Right renal pelvis (tissue), 4 donors: ENCODE results near the gene MYO16. TPM values are rescaled to one million over a fixed set of nuclear protein-coding genes. Genes with fewer than 3 reads are reported as not detected.

ENCODE experiments used
- DNase-seq, 4 donors: peaks; one replicate each; pipeline ENCODE4 v3.0.0-alpha.2; 2013; ENCODE audit warnings: low read depth in 4 of 4, low spot score in 3 of 4, missing footprints in 1 of 4
- polyA plus RNA-seq, 4 donors: library from polyadenylated mRNA; unstranded; fragments of 120-200 nt; gene quantifications; one replicate each; pipeline ENCODE4 v1.2.1, GENCODE V29; 2013; ENCODE audit not compliant: insufficient read length in 4 of 4

MYO16 gene
- polyA plus RNA-seq, 4 donors, result 0.40 to 0.77 (median 0.53) TPM

- no peak for DNase-seq
Measured at GRCh38 chr13:109100705-109101304, 471.4 kb downstream of the MYO16 start.

DNA sequence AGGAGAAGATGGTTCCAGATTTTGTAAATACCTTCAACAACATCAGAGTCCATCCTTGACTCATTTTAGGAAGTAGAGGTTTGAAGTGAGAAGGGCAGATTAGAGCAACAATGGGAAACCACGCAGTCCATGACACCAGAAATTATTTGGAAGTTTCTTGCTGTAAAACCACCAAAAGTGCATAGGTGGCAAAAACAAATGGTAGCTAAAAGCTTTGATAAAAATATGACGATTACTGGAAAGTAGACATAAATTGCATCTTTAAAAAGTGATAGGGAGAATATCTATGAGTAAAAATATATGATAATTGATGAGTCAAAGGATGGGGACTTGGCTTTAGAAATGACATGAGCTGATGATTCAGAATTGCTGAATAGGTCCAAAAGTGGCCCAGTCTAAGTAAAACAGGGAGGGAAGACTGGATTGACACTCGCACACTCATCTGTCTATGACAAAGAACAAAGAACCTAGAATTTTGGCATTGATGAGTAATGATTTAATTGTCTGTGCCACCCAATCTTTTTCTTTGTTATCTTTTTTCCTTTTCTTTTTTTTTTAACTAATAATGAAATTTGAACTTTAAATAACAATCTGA is 472.2 kb downstream of the MYO16 start:
- DNase-seq, result no peak

GRCh38 chr13:109105899-109106298 is 476.5 kb downstream of the MYO16 start:
- no peak for DNase-seq

GRCh38 chr13:109110159-109110558 is 480.7 kb downstream of the MYO16 start:
- DNase-seq, result no peak

DNA sequence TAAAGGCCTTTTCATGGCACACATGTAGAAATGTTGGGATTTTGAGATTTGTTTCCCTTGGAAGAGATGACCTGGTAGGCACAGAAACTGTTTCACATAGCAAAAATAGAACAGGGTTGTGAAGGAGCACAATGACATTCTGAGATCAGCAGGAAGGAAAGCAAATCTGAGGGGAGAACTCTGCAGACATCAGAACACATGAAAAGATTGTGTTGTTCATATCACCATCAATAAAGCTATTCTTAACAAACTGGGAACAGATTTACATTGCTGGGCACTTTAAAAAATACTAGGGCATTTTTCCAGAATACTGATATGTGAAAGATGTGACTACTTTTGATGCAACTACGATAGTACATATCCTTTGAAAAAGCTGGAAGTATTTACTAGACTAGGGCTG is 481.7 kb downstream of the MYO16 start:
- DNase-seq, result no peak

- DNase-seq, result no peak
Measured at GRCh38 chr13:109113427-109113826, 484.0 kb downstream of the MYO16 start.

DNA sequence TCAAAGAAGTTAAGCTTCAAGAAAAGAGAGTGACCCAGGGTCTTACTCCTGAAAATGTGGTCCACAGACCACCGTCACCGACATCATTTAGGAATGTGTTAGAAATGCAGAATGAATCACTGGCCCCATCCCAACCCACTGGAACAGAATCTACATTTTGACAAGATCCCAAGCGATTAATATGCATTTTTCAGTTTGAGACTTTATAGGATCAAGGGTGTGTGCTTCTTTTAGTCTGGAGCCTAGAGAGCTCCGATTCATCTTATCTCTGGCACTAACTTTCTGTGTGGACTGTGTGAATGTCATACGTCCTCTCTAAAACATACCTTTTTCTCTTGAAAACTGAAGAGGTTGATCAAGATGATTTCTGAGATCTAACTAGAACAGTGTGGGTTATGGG is 484.8 kb downstream of the MYO16 start:
- DNase-seq, result no peak

- DNase-seq, result no peak
Measured at GRCh38 chr13:109114991-109115390, 485.6 kb downstream of the MYO16 start.

- no peak for DNase-seq
Measured at GRCh38 chr13:109118521-109118920, 489.1 kb downstream of the MYO16 start.

GRCh38 chr13:109119896-109120295 is 490.5 kb downstream of the MYO16 start:
- DNase-seq, result no peak

DNA sequence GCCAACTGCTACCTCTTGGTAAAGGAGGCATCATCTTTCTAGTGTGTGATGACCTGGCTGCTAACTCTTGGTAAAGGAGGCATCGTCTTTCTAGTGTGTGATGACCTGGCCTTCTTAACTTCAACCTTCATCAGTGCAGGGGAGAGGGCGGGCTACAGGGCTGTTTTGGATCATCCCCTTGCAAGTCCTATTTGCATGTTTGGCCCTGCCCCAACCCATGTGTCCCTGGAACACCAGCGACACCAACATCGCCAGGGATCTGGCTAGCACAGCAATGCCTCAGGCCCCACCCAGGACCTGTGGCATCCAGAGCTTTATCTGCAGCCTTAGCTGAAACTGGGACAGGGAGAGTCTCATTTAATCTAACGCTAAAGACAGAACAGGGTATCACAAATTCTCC is 492.4 kb downstream of the MYO16 start:
- no peak for DNase-seq

DNA sequence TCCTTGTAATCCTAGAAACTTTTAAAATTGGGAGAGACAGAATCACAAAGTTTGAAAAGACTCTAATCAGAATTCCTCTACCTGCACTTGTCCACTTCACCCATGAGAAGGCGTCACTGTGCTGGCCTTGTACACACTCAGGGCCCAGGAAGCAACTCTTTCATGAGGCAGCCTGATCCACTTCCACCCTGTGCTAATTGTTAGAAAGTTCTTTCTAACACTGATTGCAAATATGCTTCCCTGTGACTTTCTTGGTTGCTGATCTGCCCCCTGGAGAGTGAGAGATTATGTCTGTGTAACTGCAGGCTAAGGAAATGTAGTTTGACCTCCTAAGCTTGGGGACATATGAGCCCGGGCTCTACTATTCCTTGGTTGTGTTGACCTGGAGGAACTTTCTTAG is 494.6 kb downstream of the MYO16 start:
- no peak for DNase-seq

GRCh38 chr13:109126178-109126577 is 496.8 kb downstream of the MYO16 start:
- DNase-seq, result no peak

GRCh38 chr13:109126891-109127641 is 497.7 kb downstream of the MYO16 start:
- DNase-seq, result no peak

DNA sequence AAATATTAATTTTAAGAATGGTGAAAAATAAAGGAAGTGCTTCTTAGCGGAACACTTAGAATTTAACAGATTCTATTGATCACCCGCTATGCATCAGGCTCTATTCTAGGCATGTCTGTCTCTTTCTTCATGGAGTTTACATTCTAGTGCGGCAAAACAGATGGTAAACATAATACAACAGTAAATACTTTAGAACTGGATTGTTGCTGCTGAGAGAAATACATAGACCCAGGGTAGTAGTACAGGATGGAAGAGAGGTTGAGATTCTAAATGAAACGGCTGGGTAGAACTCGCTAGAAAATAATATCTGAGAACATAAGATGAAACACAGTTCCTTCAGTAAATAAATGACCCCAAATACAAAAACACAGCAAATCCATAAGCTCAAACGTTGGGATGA is 498.7 kb downstream of the MYO16 start:
- DNase-seq, result no peak

- no peak for DNase-seq
Measured at GRCh38 chr13:109130093-109130835, 500.9 kb downstream of the MYO16 start.

- no peak for DNase-seq
Measured at GRCh38 chr13:109131698-109132257, 502.4 kb downstream of the MYO16 start.

DNA sequence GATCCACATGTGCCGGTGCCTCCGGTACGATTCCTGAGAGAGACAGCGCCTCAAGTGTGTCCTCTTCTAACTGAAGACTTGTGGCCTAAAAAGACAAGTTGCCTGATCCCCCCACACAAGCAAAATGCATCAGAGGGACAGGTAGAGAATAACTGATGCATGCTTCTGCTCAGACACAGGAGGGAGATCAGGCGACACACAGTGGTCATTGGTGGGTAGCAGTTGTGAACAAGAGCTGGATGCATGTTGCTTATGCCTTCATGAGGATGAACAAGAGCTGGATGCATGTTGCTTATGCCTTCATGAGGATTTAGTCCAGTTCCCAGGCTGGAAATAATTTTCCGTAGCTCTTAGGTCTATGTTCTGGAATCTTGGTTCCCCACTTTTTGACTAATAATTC is 505.6 kb downstream of the MYO16 start:
- DNase-seq, result no peak

DNA sequence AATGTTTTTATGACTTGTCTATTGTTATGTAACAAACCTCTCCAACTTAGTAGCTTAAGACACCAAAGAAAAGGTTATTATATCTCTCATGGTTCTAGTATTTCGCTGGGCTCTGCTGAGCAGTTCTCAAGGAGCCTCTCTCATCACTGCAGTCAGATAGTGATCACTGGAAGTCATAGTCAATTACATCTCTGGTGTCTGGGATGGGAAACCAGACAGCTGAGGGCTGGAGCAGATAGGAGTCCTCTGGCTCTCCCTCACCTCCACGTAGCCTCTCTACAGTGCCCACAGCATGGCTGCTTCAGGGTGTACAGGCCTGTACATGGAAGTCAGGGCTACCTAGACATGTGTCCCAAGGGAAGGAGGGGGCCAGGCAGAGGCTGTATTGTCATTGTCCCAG is 507.5 kb downstream of the MYO16 start:
- no peak for DNase-seq

GRCh38 chr13:109139346-109139745 is 509.9 kb downstream of the MYO16 start:
- no peak for DNase-seq

GRCh38 chr13:109140054-109140453 is 510.6 kb downstream of the MYO16 start:
- DNase-seq, result no peak
